Subcutaneous adipose tissue (tissue), 4 donors: ENCODE data around the gene LMAN1L. TPM values are rescaled to one million over a fixed set of nuclear protein-coding genes. Genes with fewer than 3 reads are reported as not detected.

Experiments used
- CTCF ChIP-seq: fragments of 450-650 bp; IDR thresholded peaks from one replicate; pipeline ENCODE4 v1.5.1; 2016; ENCODE audit warnings: low read depth, mild to moderate bottlenecking, control low read depth, antibody characterized with exemption, moderate library complexity
- total RNA-seq, 4 donors: library from RNA; depleted of rRNA; stranded (reverse); fragments of >200 nt; gene quantifications; one replicate each; pipeline ENCODE4 v1.1.0, GENCODE V29; 2016

The LMAN1L gene
- total RNA-seq, 4 donors from 2014 or later, result not detected

GRCh38 chr15:74842581-74843444 is 30.2 kb downstream of the LMAN1L start, which contains the start of gene ULK3:
Gene ULK3 (minus strand): TSS chr15:74843156. CDS start chr15:74843105, 51 bp downstream.
- no peak for TF ChIP-seq CTCF

GRCh38 chr15:74843445-74843828 is 30.8 kb downstream of the LMAN1L start:
- TF ChIP-seq CTCF, result no peak

- TF ChIP-seq CTCF, result no peak
Observed at GRCh38 chr15:74843891-74844299, 31.3 kb downstream of the LMAN1L start.

GRCh38 chr15:74844319-74845207 is 31.9 kb downstream of the LMAN1L start:
- TF ChIP-seq CTCF, result no peak

- no peak for TF ChIP-seq CTCF
Observed at GRCh38 chr15:74845208-74845568, 32.6 kb downstream of the LMAN1L start.

- TF ChIP-seq CTCF, result no peak
Observed at GRCh38 chr15:74845581-74845980, 32.9 kb downstream of the LMAN1L start.

- no peak for TF ChIP-seq CTCF
Observed at GRCh38 chr15:74847432-74847831, 34.8 kb downstream of the LMAN1L start.
